ENCODE results near the gene FXYD5. TPM values are rescaled to one million over a fixed set of nuclear protein-coding genes. Genes with fewer than 3 reads are reported as not detected.

FXYD5 gene
- total and polyA plus RNA-seq, 9 of the 15 experiments (the other 6 are each of a cell fraction or from before 2014, with no cell fraction given): 104 to 537 (median 174) TPM

DNA sequence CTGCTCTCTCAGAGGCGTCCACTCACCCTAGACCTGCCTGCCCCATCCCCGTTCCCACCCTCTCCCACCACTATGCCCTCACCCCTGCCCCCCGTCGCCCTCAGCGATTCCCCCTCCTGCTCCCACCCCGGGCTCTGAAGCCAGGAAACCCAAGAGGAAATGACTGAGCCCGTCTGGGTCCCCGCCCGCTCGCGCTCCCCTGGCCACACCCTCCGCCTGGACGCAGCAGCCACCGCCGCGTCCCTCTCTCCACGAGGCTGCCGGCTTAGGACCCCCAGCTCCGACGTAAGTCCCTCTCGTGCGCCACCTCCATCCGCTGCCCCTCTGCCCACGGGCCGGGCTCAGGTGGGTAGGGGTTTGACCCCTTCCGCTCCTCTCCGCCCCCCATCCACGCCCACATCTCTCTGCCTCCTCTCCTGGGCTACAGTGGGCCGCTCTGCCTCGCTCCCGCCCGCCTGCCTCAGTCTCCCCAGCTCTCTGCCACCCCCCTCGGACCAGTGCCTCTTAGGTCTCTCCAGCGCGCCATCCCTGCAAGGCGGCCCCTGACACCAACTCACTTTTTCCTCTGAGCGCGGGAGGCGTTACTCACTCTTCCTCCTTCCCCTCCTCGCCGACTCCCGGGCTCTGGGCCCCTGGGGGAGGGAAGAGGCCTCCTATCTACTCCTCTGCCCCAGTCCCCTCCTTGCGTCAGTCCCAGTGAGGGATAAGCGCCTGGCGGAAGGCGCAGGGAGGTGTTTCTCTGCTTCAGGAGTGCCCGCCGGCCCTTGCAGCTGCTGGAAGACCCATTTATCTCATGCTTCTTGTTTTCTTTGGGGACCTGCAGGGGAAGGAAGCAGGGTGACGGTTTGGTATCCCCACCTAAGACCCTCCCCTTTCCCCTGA, at the start of gene FXYD5 (continued):
- TF ChIP-seq GABPA (tag; conservative IDR thresholded peaks at IDR 0.05; ENCODE audit: low read depth) (0 out of 2 replicates have a peak, but pooled peaks have one; percentile 40), ZNF274 (IDR thresholded peaks at IDR 0.05; ENCODE audit: borderline replicate concordance, low read depth, low read length) (no peak), PRPF4 (IDR thresholded peaks at IDR 0.05; ENCODE audit: insufficient read depth, low read depth, low read length, poor library complexity, severe bottlenecking) (no peak), CTCFL (IDR thresholded peaks at IDR 0.05; ENCODE audit: borderline replicate concordance, insufficient read depth, low read depth, low read length, poor library complexity, severe bottlenecking) (no peak), XRCC5 (IDR thresholded peaks at IDR 0.05; ENCODE audit: low read depth, low read length) (peak; percentile 81; the same call in 1 of the 2 replicates), HLTF (IDR thresholded peaks at IDR 0.05) (peak; percentile 84; the same call in 1 of the 2 replicates), MIER1 (IDR thresholded peaks at IDR 0.05; ENCODE audit: low read depth) (no peak), ZNF707 (CRISPR knock-in tag; conservative IDR thresholded peaks at IDR 0.05) (no peak), NR1H2 (CRISPR knock-in tag; IDR thresholded peaks at IDR 0.05) (no peak), SAP30 (IDR thresholded peaks at IDR 0.05; ENCODE audit: borderline replicate concordance, insufficient read depth, low read depth, low read length, poor library complexity, severe bottlenecking) (peak; percentile 23), SAFB (IDR thresholded peaks at IDR 0.05; ENCODE audit: borderline replicate concordance, low read depth, low read length) (no peak), SUPT5H (IDR thresholded peaks at IDR 0.05) (peak; percentile 93), ZNF384 (IDR thresholded peaks at IDR 0.05; ENCODE audit: low read depth, low read length) (no peak), SIX5 (IDR thresholded peaks at IDR 0.05; ENCODE audit: borderline replicate concordance in 1 of 2, insufficient read depth in 1 of 2, low read depth in 1 of 2, low read length in 2 of 2) (no peak), ZNF584 (CRISPR knock-in tag; IDR thresholded peaks at IDR 0.05; ENCODE audit: low read depth) (no peak), CXXC5 (CRISPR knock-in tag; IDR thresholded peaks at IDR 0.05) (peak; percentile 68), ZFP1 (CRISPR knock-in tag; IDR thresholded peaks at IDR 0.05) (no peak)
- TF ChIP-seq, protein P1, sequence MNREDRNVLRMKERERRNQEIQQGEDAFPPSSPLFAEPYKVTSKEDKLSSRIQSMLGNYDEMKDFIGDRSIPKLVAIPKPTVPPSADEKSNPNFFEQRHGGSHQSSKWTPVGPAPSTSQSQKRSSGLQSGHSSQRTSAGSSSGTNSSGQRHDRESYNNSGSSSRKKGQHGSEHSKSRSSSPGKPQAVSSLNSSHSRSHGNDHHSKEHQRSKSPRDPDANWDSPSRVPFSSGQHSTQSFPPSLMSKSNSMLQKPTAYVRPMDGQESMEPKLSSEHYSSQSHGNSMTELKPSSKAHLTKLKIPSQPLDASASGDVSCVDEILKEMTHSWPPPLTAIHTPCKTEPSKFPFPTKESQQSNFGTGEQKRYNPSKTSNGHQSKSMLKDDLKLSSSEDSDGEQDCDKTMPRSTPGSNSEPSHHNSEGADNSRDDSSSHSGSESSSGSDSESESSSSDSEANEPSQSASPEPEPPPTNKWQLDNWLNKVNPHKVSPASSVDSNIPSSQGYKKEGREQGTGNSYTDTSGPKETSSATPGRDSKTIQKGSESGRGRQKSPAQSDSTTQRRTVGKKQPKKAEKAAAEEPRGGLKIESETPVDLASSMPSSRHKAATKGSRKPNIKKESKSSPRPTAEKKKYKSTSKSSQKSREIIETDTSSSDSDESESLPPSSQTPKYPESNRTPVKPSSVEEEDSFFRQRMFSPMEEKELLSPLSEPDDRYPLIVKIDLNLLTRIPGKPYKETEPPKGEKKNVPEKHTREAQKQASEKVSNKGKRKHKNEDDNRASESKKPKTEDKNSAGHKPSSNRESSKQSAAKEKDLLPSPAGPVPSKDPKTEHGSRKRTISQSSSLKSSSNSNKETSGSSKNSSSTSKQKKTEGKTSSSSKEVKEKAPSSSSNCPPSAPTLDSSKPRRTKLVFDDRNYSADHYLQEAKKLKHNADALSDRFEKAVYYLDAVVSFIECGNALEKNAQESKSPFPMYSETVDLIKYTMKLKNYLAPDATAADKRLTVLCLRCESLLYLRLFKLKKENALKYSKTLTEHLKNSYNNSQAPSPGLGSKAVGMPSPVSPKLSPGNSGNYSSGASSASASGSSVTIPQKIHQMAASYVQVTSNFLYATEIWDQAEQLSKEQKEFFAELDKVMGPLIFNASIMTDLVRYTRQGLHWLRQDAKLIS (CRISPR knock-in tag; IDR thresholded peaks at IDR 0.05): 0 out of 2 replicates have a peak, but pooled peaks have one; percentile 36
- TF ChIP-seq, protein P2, sequence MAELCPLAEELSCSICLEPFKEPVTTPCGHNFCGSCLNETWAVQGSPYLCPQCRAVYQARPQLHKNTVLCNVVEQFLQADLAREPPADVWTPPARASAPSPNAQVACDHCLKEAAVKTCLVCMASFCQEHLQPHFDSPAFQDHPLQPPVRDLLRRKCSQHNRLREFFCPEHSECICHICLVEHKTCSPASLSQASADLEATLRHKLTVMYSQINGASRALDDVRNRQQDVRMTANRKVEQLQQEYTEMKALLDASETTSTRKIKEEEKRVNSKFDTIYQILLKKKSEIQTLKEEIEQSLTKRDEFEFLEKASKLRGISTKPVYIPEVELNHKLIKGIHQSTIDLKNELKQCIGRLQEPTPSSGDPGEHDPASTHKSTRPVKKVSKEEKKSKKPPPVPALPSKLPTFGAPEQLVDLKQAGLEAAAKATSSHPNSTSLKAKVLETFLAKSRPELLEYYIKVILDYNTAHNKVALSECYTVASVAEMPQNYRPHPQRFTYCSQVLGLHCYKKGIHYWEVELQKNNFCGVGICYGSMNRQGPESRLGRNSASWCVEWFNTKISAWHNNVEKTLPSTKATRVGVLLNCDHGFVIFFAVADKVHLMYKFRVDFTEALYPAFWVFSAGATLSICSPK (IDR thresholded peaks at IDR 0.05; ENCODE audit: borderline replicate concordance): 0 out of 2 replicates have a peak, but pooled peaks have one; percentile 5
